IPS-18c (cell line): ENCODE measurements around the gene GATA3.

Experiments
- H3K4me3 ChIP-seq: 2 replicates; pipeline ENCODE4 v1.7.0; 2013; ENCODE audit warnings: low read depth, mild to moderate bottlenecking, low read length, moderate library complexity; ENCODE audit not compliant: insufficient read depth
- H3K9me3 ChIP-seq: one replicate; pipeline ENCODE4 v1.6.1; 2013; ENCODE audit warnings: mild to moderate bottlenecking, low read length, moderate library complexity; ENCODE audit not compliant: control insufficient read depth, insufficient read depth

GATA3 gene

DNA sequence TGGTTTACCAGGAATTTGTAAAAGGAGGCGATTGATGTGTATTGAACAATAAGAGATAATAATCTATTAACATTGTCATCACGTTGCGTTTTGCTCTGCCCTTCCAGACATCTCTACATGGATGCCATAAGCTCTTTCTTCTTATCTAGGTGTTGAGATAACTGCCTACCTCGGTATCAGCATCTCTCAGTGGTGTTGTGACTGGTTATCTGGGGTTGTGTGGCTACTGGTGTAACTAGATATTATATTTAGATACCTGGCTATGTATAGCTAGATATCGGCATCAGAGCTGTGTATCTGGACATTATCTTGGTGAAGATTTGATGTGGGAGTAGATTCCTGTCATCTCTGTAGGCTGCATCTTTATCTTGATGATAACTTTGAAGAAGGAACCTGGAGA lies 17.2 kb downstream of the GATA3 start:
- H3K4me3 ChIP-seq: no peak overlapping the region

DNA sequence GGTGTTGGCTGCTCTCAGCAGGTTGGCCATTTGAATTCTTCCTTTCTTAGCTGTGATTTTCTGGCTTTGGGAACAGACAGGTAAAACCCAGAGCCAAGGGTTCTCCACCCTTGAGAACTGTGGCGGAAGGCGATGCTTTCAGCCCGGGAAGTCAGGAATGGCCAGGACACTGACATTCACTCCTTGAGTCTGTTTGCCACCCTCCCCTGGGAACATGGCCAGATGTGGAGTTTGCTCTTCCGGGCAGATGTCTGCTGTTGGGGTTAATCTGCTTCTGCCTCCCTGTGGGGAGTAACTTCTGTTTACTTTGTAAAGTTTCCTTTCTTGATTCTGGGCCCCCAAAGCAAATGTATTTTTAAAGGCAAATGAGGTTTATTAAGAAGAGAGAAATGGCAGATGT lies 17.7 kb downstream of the GATA3 start:
- Histone ChIP-seq H3K4me3 (no peak overlapping the region), H3K9me3 (no peaks in the 10 kb centered on the region)

More for the DNA sequence above, 17.2 kb downstream of the GATA3 start:
- H3K9me3 ChIP-seq: no peaks in the 10 kb centered on the region

DNA sequence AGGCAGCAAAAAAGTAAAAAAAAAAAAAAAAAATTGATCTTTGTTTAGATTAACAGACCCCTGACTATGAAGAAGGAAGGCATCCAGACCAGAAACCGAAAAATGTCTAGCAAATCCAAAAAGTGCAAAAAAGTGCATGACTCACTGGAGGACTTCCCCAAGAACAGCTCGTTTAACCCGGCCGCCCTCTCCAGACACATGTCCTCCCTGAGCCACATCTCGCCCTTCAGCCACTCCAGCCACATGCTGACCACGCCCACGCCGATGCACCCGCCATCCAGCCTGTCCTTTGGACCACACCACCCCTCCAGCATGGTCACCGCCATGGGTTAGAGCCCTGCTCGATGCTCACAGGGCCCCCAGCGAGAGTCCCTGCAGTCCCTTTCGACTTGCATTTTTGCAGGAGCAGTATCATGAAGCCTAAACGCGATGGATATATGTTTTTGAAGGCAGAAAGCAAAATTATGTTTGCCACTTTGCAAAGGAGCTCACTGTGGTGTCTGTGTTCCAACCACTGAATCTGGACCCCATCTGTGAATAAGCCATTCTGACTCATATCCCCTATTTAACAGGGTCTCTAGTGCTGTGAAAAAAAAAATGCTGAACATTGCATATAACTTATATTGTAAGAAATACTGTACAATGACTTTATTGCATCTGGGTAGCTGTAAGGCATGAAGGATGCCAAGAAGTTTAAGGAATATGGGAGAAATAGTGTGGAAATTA lies 19.4 kb downstream of the GATA3 start:
- no peak overlapping the region for H3K4me3 ChIP-seq
- no peaks in the 10 kb centered on the region for H3K9me3 ChIP-seq

DNA sequence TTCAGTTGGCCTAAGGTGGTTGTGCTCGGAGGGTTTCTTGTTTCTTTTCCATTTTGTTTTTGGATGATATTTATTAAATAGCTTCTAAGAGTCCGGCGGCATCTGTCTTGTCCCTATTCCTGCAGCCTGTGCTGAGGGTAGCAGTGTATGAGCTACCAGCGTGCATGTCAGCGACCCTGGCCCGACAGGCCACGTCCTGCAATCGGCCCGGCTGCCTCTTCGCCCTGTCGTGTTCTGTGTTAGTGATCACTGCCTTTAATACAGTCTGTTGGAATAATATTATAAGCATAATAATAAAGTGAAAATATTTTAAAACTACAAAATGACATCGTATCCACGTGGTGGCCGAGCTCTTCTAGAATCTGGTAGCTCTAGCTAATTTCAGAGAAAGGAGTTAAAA lies 20.4 kb downstream of the GATA3 start:
- H3K9me3 ChIP-seq: no peaks in the 10 kb centered on the region
- H3K4me3 ChIP-seq: no peak overlapping the region

DNA sequence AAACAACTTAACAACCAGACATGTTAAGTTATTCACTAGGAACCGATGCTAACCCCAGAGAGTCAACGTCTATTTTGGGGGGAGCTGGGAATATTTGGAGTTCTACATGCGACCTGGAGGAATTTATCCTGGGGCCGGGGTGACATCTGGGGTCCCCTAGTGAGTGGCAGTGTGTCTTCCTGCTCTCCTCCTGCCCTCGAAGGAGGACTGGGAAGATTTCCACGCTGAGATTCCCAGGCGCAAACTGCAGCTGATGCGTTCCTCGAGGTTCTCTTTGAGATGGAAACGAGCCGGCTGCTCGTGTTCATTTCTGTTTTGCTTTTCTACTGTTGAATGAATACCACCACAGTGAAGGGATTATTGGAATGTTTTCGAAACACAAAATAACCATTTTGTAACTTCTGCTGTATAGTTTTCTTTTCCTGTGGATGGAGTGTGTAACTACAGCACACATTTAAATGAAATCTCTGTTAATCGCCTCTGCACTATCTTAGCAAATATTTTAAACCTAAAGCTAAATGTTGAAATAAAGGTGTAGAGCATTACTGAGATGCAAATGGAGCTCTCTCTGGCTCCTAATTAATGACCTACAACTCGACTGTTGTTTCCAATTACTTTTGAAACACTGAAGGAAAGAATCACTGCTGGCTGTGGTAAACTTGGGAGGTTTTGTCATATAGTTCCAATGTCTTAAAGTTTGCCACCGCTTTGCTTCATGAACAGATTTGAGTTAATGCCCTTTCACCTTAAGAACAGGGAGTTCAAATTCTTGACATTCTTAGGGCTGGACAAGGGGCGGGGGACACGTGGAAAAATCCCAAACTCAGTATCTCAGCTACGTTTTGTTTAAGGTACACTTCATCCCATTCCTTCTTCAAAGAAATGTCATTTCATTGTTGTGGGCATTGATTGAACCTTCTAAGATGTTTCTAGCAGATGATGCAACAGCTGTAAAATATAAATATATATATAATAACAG lies 21.1 kb downstream of the GATA3 start:
- no peak overlapping the region for H3K4me3 ChIP-seq
- H3K9me3 ChIP-seq: no peaks in the 10 kb centered on the region

DNA sequence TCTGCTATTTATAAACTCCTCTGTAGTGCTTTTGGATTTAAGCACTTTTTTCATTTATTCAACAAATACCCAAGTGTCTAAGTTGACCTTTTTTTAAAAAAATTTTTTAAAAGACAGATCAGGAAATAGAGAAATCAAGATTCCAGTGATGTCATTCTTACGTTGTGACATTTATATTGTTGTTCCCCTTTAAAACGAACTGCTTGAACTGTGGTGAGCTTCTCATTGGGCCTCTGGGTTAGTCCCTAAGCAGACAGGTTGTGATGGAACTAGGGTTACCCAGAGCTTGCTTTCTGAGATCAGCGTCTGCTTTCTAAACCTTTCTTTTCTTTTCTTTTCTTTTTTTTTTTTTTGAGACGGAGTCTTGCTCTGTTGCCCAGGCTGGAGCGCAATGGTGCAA lies 22.4 kb downstream of the GATA3 start:
- no peak overlapping the region for H3K4me3 ChIP-seq
- no peaks in the 10 kb centered on the region for H3K9me3 ChIP-seq

DNA sequence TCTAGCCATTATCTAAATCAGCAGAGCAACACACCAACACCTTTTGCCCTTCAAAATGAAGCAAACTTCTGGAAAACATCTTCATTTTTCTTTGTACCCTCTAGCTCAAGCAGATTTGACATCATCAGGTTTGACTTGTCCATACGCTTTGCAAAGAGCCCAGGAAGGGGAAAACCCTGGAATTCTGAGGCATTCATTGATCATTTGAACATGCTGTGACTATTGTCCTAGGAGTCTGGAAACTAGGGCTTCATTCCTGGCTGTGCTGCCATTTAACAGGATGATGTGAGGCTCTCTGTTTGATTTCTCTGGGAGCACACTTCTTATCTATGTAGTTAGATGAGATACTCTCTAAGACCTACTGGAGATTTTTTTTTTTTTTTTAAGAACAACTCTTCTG lies 23.5 kb downstream of the GATA3 start:
- Histone ChIP-seq H3K4me3 (no peak overlapping the region), H3K9me3 (no peaks in the 10 kb centered on the region)

DNA sequence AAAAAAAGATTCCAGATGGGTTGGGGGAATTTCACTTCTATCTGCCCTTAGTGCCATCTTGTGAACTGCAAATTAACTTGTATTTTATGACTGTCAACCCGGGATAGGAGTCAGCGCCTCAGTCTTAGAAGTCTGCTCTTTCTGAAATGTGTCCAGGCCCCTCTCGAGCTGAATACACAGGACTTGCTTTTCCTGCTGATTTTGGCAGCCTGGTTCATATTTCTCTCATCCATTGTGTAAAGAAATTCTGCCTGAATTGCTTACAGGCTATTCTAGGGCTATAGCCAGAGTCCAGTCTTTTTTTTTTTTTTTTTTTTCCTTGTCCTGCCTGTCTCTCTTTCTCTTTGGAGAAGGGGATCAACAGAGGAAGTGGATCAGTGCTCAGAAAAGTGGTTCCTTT lies 24.6 kb downstream of the GATA3 start:
- no peak overlapping the region for H3K4me3 ChIP-seq
- no peaks in the 10 kb centered on the region for H3K9me3 ChIP-seq

DNA sequence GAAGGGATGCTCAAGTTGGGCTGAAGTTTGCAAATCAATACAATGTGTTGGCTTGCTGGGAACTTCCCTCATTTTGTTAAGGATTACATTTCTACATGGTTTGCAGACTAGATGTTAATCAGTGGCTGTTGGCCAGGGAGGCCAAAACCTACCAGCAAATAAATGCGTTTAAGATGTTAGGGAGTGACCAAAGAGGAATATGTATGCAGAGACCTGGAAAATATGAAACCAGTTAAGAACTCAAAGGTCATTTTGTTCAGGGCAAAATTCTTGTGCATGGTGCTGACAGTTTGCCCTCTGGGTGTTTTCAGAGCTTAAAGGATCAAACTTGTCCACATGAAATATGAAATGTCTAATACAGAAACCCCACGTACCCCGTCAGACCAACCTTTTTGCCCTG lies 30.3 kb downstream of the GATA3 start:
- Histone ChIP-seq H3K4me3 (no peak overlapping the region), H3K9me3 (no peaks in the 10 kb centered on the region)

DNA sequence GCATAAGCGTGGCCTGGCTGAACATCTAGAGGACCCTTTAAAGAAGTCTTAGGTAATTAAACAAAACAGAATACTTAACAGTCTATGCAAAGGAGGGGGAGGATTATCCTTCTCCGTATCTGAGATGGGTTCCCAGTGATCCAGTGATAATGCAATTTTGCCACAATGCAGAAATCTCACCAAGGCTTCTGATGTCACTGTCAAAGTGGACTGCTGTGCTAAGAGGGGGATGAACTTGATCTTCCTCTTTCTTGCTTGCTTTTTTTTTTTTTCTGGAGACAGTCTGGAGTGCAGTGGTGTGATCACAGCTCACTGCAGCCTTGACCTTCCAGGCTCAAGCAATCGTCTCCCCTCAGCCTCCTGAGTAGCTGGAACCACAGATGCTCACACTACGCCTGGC lies 30.8 kb downstream of the GATA3 start:
- Histone ChIP-seq H3K4me3 (no peak overlapping the region), H3K9me3 (no peaks in the 10 kb centered on the region)

DNA sequence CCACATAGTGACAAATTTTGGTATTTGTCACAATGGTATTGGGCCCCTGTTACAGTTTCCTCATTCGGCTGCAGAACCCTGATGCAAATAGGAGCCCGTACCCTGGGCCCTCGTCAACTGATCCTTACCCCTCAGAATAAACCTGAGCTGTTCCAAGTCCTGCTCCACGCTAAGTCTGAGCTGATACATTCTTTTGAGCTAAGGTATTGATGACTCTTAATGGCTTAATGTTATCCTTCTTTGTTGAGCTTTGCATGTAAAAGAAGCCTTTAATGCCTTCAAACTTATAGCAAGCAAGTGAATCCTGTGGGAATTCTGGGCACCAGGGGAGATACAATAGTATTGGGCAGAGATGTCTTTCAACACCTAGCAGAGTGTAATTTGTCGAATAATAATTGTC lies 31.8 kb downstream of the GATA3 start:
- H3K4me3 ChIP-seq: no peak overlapping the region
- H3K9me3 ChIP-seq: no peaks in the 10 kb centered on the region

DNA sequence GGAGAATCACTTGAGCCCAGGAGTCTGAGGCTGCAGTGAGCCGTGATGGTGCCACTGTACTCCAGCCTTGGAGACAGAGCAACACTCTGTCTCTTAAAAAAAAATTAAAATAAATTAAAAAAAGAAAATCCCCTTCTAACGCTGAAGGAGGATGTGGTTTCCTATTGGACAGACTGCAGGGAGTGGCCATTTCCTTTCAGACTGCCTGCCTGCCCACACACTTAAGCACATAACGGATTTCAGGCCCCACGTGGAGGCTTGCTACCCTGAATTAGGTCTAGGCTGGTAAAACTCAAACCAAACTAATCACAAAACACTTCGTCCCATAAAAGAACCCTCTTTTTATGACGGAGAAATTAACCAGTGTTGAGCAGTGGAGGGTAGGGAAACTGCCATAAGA lies 34.0 kb downstream of the GATA3 start:
- Histone ChIP-seq H3K4me3 (no peak overlapping the region), H3K9me3 (no peaks in the 10 kb centered on the region)

DNA sequence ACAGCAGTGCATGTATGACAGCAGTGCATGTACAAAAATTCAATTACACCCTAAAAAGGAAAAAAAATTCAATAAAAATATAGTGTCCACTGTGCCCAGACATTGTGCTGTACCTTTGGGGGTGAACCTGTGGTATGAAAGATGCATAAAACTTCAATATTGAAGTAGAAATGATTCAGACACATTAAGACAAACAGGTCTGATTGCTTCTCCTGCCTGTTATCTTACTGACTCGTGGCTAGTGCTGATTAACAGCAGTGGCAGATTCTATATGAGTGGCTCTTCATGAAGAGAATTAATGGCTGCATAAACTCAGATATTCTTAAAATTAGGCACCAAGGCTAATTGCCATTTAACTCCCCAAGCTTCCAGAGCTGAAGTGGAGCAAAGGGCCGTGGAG lies 37.9 kb downstream of the GATA3 start:
- Histone ChIP-seq H3K9me3 (no peaks in the 10 kb centered on the region), H3K4me3 (no peak overlapping the region)

DNA sequence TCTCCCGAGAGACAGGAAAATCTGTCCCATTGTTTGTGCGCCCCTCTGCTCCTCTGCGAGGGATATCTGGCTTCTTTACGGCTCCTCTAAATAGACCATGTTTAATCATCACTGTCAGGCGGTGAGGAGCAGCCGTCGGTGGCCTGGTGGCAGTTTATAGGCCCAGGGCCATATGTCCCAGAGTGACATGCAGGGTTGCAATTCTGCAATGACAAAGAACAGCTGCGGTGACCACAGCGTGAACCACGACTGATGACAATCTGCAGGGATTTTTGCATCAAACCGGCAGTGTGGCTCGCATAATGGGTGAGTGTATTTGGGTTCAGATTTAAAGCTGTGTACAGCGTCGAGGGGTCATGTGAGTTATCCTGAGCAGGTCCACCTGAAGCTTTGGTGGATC lies 41.5 kb downstream of the GATA3 start:
- no peak overlapping the region for H3K4me3 ChIP-seq
- H3K9me3 ChIP-seq: no peaks in the 10 kb centered on the region

DNA sequence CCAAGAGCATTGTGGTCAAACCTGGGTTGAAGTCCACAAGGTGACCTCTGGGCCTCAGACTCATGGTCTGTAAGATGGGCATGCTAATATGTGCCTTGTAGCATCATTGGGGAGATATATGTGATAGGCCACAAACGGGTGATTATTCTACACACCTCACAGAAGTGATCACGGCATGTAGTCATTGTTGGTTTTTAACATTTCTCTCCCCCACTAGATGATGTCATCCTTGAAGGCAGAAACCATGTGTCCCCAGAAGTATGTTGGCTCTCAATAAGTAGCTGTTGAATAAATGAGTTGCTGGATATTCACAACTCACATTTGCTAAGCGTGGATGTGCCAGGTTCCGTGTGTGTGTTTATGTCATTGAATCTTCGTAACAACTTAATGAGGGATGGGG lies 42.4 kb downstream of the GATA3 start:
- H3K9me3 ChIP-seq: no peaks in the 10 kb centered on the region
- H3K4me3 ChIP-seq: no peak overlapping the region

DNA sequence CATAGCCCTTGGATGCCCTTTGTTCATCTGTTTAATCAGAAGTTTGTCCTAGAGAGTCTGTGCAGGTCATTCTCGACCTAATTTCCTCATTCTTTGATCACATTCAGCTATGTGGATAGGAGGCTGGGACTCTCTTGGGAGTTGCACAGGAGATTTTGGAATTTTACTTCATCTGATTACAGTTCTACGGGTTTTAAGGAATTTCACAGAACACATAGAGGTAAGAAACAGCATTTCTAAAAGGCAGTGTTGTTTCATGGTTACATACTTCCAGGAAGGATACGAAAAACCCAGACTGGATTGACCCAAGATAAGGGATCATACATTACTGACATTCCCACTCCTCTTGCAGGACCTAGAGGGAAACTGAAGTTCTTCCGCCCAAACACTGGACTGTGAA lies 45.9 kb downstream of the GATA3 start:
- H3K4me3 ChIP-seq: no peak overlapping the region
- H3K9me3 ChIP-seq: no peaks in the 10 kb centered on the region

DNA sequence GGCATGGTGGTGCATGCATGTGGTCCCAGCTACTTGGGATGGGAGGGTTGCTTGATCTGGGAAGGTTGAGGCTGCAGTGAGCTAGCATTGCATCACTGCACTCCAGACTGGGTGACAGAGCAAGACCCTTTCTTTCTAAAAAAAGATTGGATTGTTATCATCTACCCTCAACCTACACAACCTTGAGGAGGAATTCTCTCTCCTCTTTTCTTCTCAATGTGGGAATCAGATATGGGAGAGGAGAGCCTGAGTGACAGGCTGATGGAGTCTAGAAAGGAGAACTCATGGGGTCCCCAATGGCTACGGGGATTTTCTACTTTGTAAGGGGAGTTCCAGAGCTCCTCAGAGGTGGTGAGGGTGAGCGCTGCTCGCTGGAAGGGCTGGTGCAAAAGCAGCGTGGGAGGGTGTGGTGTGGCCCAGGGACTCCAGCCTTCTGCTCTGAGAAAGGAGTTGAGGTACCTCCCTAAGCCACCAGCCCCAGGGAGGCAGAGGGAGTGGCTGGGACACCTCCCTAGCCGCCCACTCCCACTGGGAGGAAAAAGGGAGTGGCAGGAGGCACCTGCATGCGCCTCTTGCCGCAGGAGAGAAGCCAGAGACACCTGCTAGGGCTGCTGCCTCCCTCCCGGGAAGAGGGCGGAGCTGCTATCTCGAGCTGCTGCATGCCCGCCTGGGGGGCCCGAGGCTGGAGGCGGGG lies 48.4 kb downstream of the GATA3 start:
- H3K4me3 ChIP-seq: no peak overlapping the region
- H3K9me3 ChIP-seq: no peaks in the 10 kb centered on the region

DNA sequence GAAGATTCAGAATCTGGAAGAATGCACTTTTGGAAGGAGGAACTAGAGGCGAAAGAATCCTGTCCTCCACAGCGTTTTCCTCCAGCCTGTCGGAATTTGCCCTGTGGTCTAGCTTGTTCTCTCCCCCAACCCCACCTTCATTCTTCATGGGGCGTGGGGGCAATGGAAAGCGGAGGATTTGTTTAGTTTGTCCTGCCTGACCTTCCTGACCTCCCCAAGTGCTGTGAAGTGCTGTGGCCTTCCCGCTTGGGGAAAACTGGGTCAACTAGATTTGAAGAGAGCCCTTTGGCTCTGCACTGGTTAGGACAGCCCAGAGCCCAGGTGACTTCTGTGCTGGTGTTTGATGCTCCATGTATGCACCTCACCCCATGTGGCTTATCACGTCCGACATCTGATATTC lies 49.1 kb downstream of the GATA3 start:
- Histone ChIP-seq H3K9me3 (no peaks in the 10 kb centered on the region), H3K4me3 (no peak overlapping the region)
